GM23248 (cell line): ENCODE results near the gene MRPS2. TPM values are rescaled to one million over a fixed set of nuclear protein-coding genes. Genes with fewer than 3 reads are reported as not detected.

Experiments
- DNase-seq: peaks from one replicate; pipeline ENCODE4 v3.0.0-alpha.2; 2015
- H2AFZ ChIP-seq: fragments of 200-600 bp; sonication (generic); 2 replicates; pipeline ENCODE4 v1.6.1; 2016; ENCODE audit warnings: antibody characterized with exemption
- H3F3A ChIP-seq: fragments of 200-600 bp; sonication (generic); 2 replicates; pipeline ENCODE4 v1.6.1; 2016; ENCODE audit warnings: mild to moderate bottlenecking, antibody characterized with exemption, mixed run types; ENCODE audit not compliant: insufficient read depth
- H3K27ac ChIP-seq: fragments of 200-600 bp; sonication (generic); 2 replicates; pipeline ENCODE4 v1.5.1; 2016; ENCODE audit warnings: mild to moderate bottlenecking
- H3K27me3 ChIP-seq: fragments of 200-600 bp; sonication (generic); replicated peaks from 2 replicates; pipeline ENCODE4 v1.6.1; 2016; ENCODE audit warnings: mild to moderate bottlenecking; ENCODE audit not compliant: insufficient read depth
- H3K36me3 ChIP-seq: fragments of 200-600 bp; sonication (generic); 2 replicates; pipeline ENCODE4 v1.6.1; 2016; ENCODE audit warnings: low read depth, mild to moderate bottlenecking
- H3K4me1 ChIP-seq: fragments of 200-600 bp; sonication (generic); 2 replicates; pipeline ENCODE4 v1.6.1; 2016; ENCODE audit warnings: mild to moderate bottlenecking; ENCODE audit not compliant: insufficient read depth
- H3K4me2 ChIP-seq: fragments of 200-600 bp; sonication (generic); one replicate; pipeline ENCODE4 v1.6.1; 2016; ENCODE audit warnings: mild to moderate bottlenecking; ENCODE audit not compliant: unreplicated experiment
- H3K4me3 ChIP-seq: fragments of 200-600 bp; sonication (generic); 2 replicates; pipeline ENCODE4 v1.5.1; 2016; ENCODE audit warnings: mild to moderate bottlenecking
- H3K79me2 ChIP-seq: fragments of 200-600 bp; sonication (generic); 2 replicates; pipeline ENCODE4 v1.6.1; 2016; ENCODE audit warnings: mild to moderate bottlenecking; ENCODE audit not compliant: insufficient read depth
- H3K9ac ChIP-seq: fragments of 200-600 bp; sonication (generic); 2 replicates; pipeline ENCODE4 v1.6.1; 2016; ENCODE audit warnings: mild to moderate bottlenecking
- H3K9me2 ChIP-seq: fragments of 200-600 bp; sonication (generic); 2 replicates; pipeline ENCODE4 v1.6.1; 2016; ENCODE audit warnings: mixed run types, mild to moderate bottlenecking, moderate library complexity; ENCODE audit not compliant: insufficient read depth
- H3K9me3 ChIP-seq: fragments of 200-600 bp; sonication (generic); one replicate; pipeline ENCODE4 v1.6.1; 2017; ENCODE audit warnings: low read depth
- H4K20me1 ChIP-seq: fragments of 200-600 bp; sonication (generic); 2 replicates; pipeline ENCODE4 v1.6.0; 2016; ENCODE audit not compliant: insufficient read depth
- EZH2 ChIP-seq: fragments of 200-600 bp; sonication (generic); IDR thresholded peaks from 2 replicates; pipeline ENCODE4 v1.6.1; 2018; ENCODE audit warnings: antibody characterized with exemption, mild to moderate bottlenecking; ENCODE audit not compliant: insufficient read depth, poor library complexity, severe bottlenecking
- EZH2phosphoT487 ChIP-seq: fragments of 200-600 bp; sonication (generic); IDR thresholded peaks from 2 replicates; pipeline ENCODE4 v1.6.1; 2018; ENCODE audit warnings: antibody characterized with exemption, moderate library complexity, mild to moderate bottlenecking, low read depth; ENCODE audit not compliant: insufficient read depth
- WGBS, 2 experiments: methylation state at CpG; one replicate each; pipeline ENCODE4 v1.1.6; 2015 to 2017; ENCODE audit warnings: low lambda C conversion rate in 2 of 2, low coverage in 1 of 2; ENCODE audit errors: missing lambda C conversion rate in 2 of 2; 5-methylcytosine and 5-hydroxymethylcytosine counted together
- in situ Hi-C: fragments of 300-500 bp; cut with MboI; formaldehyde crosslinking; loops from 2 replicates; pipeline ENCODE4 v1.15.0; 2020
- polyA plus RNA-seq: library from polyadenylated mRNA; unstranded; fragments of >200 nt; fragmentation: Nextera tagmentation; extraction: Ambion mirVana; gene quantifications from 2 replicates; pipeline ENCODE4 v1.2.1, GENCODE V29; 2016
- total RNA-seq: library from RNA; depleted of rRNA; stranded (reverse); fragments of >200 nt; shearing (Covaris generic); gene quantifications from 2 replicates; pipeline ENCODE4 v1.2.3, GENCODE V29; 2014

Gene MRPS2
- total and polyA plus RNA-seq, 2 experiments from 2014 or later = 45.3 to 51.7 TPM

- H3K9me2 ChIP-seq = no peaks in the 10 kb centered on the region
- no peaks in the 10 kb centered on the region for H4K20me1 ChIP-seq
- H3K9me3 ChIP-seq = no peaks in the 10 kb centered on the region
- no peak overlapping the region for H3K9ac ChIP-seq
- 97% methylated on average over 32 to 33 of the region's 33 CpGs for WGBS, 2 experiments
- no peak overlapping the region for H2AFZ ChIP-seq
- no peak for DNase-seq
- H3F3A ChIP-seq = no peaks in the 10 kb centered on the region
- H3K36me3 ChIP-seq = no peaks in the 10 kb centered on the region; the same call in 1 of the 2 replicates
- no peak overlapping the region for H3K4me3 ChIP-seq
- H3K27ac ChIP-seq = no peak overlapping the region
- no peaks in the 10 kb centered on the region for H3K27me3 ChIP-seq
- in situ Hi-C loops = no loop called here
- peaks cover 16% of the 10 kb centered on the region for H3K79me2 ChIP-seq
- H3K4me1 ChIP-seq = no peaks in the 10 kb centered on the region
- no peak overlapping the region for H3K4me2 ChIP-seq
- TF ChIP-seq EZH2phosphoT487 = no peak
- TF ChIP-seq EZH2 = no peak
Observed at GRCh38 chr9:135486267-135487065, 14.0 kb upstream of the MRPS2 start.

DNA sequence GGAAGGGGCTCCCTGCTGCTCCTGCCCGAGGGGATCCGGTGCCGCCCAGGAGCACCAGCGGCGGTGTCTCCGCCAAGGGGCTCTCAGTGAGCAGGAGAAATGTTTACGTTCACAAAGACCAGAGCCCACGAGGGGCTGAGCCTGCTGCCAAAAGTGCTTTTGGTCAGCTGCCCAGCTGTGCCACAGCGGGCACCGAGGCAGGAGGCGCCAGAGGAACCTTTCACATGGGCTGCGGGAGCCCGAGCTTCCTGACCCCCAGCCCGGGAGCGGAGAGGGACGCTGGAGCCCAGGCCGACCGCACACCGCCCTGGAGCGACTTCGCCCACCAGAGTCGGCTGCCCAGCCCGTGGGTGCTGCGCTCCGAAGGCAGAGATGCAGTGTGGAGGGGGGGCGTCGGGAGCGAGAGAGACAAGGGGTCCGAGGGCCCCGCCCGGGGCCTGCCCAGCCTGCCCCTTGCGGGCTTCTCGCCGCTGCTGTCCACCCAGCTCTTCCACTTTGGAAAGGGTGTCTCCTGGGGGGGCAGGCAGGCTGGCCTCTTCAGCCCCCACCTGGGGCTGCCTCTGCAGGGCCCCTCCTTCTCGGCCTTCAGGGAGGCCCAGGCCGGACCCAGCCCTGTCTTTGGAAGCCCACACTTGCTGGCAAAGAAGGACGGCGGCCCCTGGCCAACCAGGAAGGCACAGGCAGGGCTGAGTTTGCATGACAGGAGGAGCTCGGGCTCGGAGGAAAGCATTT is 13.0 kb upstream of the MRPS2 start:
- Histone ChIP-seq H2AFZ (no peak overlapping the region), H3K36me3 (no peaks in the 10 kb centered on the region; the same call in 1 of the 2 replicates), H3K27me3 (no peaks in the 10 kb centered on the region), H3K4me2 (no peak overlapping the region), H3K9me2 (no peaks in the 10 kb centered on the region), H3K9ac (no peak overlapping the region), H3K9me3 (no peaks in the 10 kb centered on the region), H3K4me1 (no peaks in the 10 kb centered on the region), H4K20me1 (no peaks in the 10 kb centered on the region), H3K79me2 (0 out of 2 replicates have a peak, but pooled peaks cover 8% of the 10 kb centered on the region), H3K27ac (no peak overlapping the region), H3K4me3 (no peak overlapping the region), H3F3A (no peaks in the 10 kb centered on the region)
- DNase-seq = no peak
- in situ Hi-C loops = no loop called here
- 96 to 97% methylated on average over 27 to 40 of the region's 40 CpGs for WGBS, 2 experiments
- TF ChIP-seq EZH2phosphoT487 = no peak

- Histone ChIP-seq H3K4me2 (no peak overlapping the region), H3K27ac (no peak overlapping the region), H4K20me1 (no peaks in the 10 kb centered on the region), H2AFZ (no peak overlapping the region), H3K79me2 (0 out of 2 replicates have a peak, but pooled peaks cover 3% of the 10 kb centered on the region), H3K27me3 (no peaks in the 10 kb centered on the region), H3K4me3 (no peak overlapping the region), H3K9ac (no peak overlapping the region), H3K4me1 (no peaks in the 10 kb centered on the region), H3K36me3 (no peaks in the 10 kb centered on the region; the same call in 1 of the 2 replicates), H3K9me3 (no peaks in the 10 kb centered on the region), H3F3A (no peaks in the 10 kb centered on the region), H3K9me2 (no peaks in the 10 kb centered on the region)
- no peak for DNase-seq
- in situ Hi-C loops = no loop called here
- 99 to 100% methylated on average over 18 of the region's 18 CpGs for WGBS, 2 experiments
- TF ChIP-seq EZH2phosphoT487 (no peak), EZH2 (no peak)
Observed at GRCh38 chr9:135488013-135488330, 12.5 kb upstream of the MRPS2 start.

- no peak for DNase-seq
- TF ChIP-seq EZH2 (no peak), EZH2phosphoT487 (no peak)
- no peaks in the 10 kb centered on the region for H3K9me2 ChIP-seq
- H3K27me3 ChIP-seq = no peaks in the 10 kb centered on the region
- no peaks in the 10 kb centered on the region for H3K9me3 ChIP-seq
- no peaks in the 10 kb centered on the region for H4K20me1 ChIP-seq
- no peak overlapping the region for H3K9ac ChIP-seq
- no peak overlapping the region for H3K4me3 ChIP-seq
- H3K79me2 ChIP-seq = no peaks in the 10 kb centered on the region
- H3K27ac ChIP-seq = no peak overlapping the region
- H2AFZ ChIP-seq = no peak overlapping the region
- no peak overlapping the region for H3K4me2 ChIP-seq
- in situ Hi-C loops = no loop called here
- no peaks in the 10 kb centered on the region for H3F3A ChIP-seq
- no peaks in the 10 kb centered on the region; the same call in 1 of the 2 replicates for H3K36me3 ChIP-seq
- H3K4me1 ChIP-seq = no peaks in the 10 kb centered on the region
- WGBS, 2 experiments = 88 to 90% methylated on average over 17 of the region's 17 CpGs
Observed at GRCh38 chr9:135488527-135488926, 12.0 kb upstream of the MRPS2 start.
